HG03095 (cell line): ENCODE results near the gene SLC26A2.

Source experiments
- ATAC-seq: cut with Tn5 transposase; IDR thresholded peaks from one replicate; pipeline ENCODE4 v1.9.1; 2021; ENCODE audit warnings: moderate library complexity; ENCODE audit not compliant: unreplicated experiment

SLC26A2 gene

GRCh38 chr5:149961186-149961685 lies 678 bp downstream of the SLC26A2 start:
- ATAC-seq = no peak

GRCh38 chr5:149961957-149962409 lies 1.4 kb downstream of the SLC26A2 start:
- ATAC-seq = no peak

DNA sequence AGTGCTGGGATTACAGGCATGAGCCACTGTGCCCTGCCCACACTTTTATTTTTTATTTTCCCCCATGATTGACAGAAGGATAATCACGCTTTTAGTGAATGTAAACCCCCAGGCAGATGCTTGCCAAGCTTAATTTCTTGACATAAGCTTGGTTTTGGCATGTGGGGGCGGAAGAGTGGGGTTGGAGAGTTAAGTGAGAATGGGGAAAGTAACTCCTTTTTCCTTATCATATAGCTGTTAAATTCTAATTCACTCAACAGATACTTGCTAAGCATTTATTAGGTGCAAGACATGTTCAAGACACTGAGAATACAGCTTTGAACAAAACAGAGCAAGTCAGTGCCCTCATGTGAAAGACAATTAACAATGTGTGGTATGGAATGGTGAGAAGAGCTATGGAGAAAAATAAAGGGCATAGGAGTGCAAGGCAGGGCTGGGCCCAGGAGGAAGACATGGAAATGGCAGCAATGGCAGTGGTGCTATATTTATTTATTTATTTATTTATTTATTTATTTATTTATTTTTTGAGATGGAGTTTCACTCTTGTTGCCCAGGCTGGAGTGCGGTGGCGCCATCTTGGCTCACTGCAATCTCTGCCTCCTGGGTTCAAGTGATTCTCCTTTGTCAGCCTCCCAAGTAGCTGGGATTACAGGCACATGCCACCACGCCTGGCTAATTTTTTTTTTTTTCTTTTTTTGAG lies 2.2 kb downstream of the SLC26A2 start:
- no peak for ATAC-seq

DNA sequence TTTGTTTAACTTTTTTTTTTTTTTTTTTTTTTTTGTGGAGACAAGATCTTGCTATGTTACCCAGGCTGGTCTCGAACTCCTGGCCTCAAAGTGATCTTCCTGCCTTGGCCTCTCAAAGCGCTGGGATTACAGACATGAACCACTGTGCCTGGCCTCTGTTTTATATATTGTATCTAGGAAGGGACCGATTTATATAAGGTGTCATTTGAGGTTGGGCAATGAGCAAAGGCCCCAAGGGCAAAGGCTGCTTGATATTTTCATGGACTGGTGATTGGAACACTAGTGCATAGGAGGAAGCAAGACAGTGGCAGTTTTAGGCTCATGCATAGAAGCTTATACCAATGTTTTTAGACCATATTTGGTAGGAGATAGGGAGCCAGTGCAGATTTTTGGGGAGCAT lies 3.2 kb downstream of the SLC26A2 start:
- ATAC-seq = no peak

GRCh38 chr5:149966946-149967345 lies 6.4 kb downstream of the SLC26A2 start:
- no peak for ATAC-seq

DNA sequence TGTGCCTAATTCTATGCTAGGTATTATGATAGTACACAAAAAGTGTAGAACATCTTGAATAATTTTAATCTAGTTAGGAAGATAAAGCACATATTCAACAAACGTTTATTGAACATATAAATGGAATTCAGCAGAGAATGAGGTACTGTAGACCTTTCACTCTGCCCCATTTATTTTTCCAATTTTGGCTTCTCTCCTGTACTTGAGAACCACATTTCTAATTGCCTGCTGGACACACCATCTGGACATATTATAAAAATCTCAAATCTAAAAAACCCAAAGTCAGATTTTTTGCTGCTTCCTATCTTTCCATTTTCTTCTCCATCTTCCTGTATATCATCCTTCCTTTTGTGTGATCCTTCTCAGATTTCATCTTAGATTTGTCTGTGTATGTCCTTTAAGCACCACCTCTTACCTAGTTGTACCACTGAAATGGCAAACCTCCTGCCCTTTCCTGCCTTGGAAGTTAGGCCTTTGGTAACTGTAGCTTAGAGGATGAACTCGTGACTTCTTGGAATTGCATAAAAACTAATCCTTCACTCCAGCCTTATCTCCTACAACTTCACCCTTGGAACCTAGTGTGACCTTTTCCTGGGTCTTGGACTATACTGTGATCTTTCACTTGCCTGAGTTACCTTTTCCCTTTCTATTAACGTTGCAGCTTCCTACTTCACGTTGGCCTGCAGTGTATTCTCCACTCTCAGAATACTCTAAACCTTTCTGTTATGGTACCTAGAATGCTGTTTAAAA lies 8.8 kb downstream of the SLC26A2 start:
- no peak for ATAC-seq

GRCh38 chr5:149975409-149975808 lies 14.9 kb downstream of the SLC26A2 start:
- ATAC-seq = no peak

GRCh38 chr5:149979896-149980295 lies 19.3 kb downstream of the SLC26A2 start:
- ATAC-seq = no peak

- no peak for ATAC-seq
Measured at GRCh38 chr5:149981206-149981605, 20.6 kb downstream of the SLC26A2 start.

- ATAC-seq = no peak
Measured at GRCh38 chr5:149982505-149982904, 21.9 kb downstream of the SLC26A2 start.

DNA sequence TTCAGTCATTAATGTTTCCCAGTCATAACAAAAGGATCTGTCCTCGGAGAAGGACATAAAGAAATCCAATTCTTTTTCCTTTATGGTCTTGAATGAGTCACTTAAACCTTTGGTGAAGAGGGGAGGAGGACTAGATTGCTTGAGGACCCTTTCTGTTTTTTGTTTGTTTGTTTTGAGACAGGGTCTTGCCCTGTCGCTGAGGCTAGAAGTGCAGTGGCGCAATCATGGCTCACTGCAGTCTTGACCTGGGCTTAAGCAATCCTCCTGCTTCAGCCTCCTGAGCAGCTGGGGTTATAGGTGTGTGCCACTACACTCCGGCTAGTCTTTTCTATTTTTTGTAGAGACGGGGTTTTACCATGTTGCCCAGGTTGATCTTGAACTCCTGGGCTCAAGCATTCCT lies 27.6 kb downstream of the SLC26A2 start:
- no peak for ATAC-seq

GRCh38 chr5:149990518-149991376 lies 30.2 kb downstream of the SLC26A2 start:
- peak; percentile 84 for ATAC-seq

DNA sequence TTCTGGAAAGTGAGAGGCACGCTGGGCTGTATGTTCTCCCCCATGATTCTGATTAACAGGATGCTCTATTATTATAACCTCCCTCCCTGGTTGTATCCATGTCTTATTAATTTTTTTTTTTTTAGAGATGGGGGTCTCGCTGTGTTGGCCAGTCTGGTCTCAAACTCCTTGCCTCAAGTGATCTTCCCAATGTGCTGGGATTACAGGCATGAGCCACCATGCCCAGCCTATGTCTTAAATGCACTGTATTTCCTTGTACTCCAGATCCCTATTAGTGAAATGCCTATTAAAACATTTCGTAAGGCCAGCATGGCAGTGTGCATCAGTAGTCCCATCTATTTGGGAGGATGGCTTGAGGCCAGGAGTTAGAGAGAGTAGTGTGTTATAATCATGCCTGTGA lies 32.9 kb downstream of the SLC26A2 start:
- ATAC-seq = no peak

GRCh38 chr5:149995385-149996204 lies 35.0 kb downstream of the SLC26A2 start:
- no peak for ATAC-seq

GRCh38 chr5:149996205-149996890 lies 35.8 kb downstream of the SLC26A2 start:
- ATAC-seq = no peak

DNA sequence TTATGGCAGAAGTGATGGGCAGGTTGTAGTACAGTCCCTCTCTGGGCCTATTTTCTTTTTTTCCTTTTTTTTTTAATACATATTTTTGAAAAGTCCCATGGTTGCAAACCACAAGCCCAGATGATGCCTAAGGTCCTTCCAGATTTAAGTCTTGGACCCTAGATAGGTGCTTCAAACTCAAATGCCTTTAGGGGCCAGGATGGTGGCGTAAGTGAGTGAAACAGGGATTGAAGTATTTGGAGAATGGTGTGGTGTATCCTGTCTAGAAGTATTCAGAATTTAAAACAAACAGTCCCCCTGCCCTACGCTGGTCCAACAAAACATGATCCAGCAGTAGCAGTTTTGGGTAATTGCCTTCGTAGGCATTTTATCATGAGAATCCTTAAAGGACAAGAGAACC lies 37.7 kb downstream of the SLC26A2 start:
- ATAC-seq = no peak

DNA sequence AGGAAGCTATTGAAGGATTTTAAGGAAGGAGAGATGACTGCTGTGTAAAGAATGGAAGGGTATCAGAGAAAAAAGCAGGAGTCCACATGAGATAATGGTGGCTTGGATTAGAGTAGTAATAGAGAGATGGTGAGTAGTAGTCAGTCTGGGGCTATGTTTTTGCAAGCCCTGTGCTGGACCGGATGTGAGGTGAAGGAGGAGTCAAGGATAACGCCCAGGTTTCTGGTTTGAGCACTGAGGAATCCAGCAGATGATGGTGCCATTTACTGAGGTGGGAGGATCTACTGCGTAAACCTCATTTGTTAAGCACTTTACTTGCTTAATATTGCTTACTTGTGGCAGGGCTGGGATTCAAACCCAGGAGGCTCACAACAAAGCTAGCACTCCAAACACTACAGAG lies 38.8 kb downstream of the SLC26A2 start:
- ATAC-seq = no peak

DNA sequence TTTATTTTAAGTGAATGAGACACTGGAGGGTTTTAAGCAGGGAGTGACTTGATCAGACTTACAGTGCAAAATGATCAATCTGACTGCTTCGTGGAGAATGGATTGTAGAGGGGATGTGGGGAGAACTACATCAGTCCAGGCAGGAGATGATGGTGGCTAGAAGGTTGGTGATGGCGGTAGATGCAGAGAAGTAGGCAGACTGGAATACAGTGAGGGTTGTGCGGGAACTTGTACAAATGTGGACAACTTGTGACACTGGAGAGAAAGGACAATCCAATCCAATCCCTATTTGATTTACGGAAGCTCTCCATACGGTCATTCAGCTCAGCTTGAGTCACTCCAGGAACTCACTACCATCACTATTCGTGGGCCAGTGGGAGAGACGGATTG lies 39.3 kb downstream of the SLC26A2 start:
- ATAC-seq = no peak

GRCh38 chr5:150000256-150000989 lies 39.9 kb downstream of the SLC26A2 start, which contains the start of the genes HMGXB3 and TIGD6:
HMGXB3 (plus strand) TSS chr5:150000739; CDS start chr5:150004853, 4,114 bp downstream.
TIGD6 (minus strand) TSS chr5:150000654; CDS start chr5:149996348, 4,306 bp downstream.
- ATAC-seq = peak; percentile 90
